OCI-LY7 (cell line): ENCODE measurements around the gene SLC16A1. TPM values are rescaled to one million over a fixed set of nuclear protein-coding genes. Genes with fewer than 3 reads are reported as not detected.

Experiments
- BruUV-seq: library from RNA; stranded (reverse); fragments of 400-500 nt; replicated peaks from 2 replicates; lab custom pipeline; 2021; lab: Mats Ljungman, UMichigan
- CTCF ChIA-PET: fragments of 300-600 bp; sonication (Branson Sonifier 250); formaldehyde crosslinking; loops from one replicate; lab custom pipeline; 2022; ENCODE audit warnings: antibody characterized with exemption; ENCODE audit not compliant: unreplicated experiment; lab: Charles Lee
- POLR2A ChIA-PET: fragments of 300-600 bp; sonication (Branson Sonifier 250); formaldehyde crosslinking; loops from one replicate; lab custom pipeline; 2022; ENCODE audit warnings: antibody characterized with exemption; lab: Charles Lee
- DNase-seq: peaks from one replicate; pipeline ENCODE4 v3.0.0-alpha.2; 2015; ENCODE audit warnings: low spot score
- H2AFZ ChIP-seq: fragments of 200-600 bp; sonication (generic), shearing (Covaris generic); 2 replicates; pipeline ENCODE4 v1.6.1; 2014; ENCODE audit warnings: mild to moderate bottlenecking, antibody characterized with exemption, low read length, moderate library complexity
- H3K27ac ChIP-seq: fragments of 200-600 bp; sonication (generic); 2 replicates; pipeline ENCODE4 v1.5.1; 2014; ENCODE audit warnings: mixed run types, low read depth, mild to moderate bottlenecking, moderate library complexity, low read length, inconsistent platforms; ENCODE audit not compliant: poor library complexity, severe bottlenecking
- H3K36me3 ChIP-seq: fragments of 200-600 bp; sonication (generic); 2 replicates; pipeline ENCODE4 v1.6.1; 2014; ENCODE audit warnings: mild to moderate bottlenecking, antibody characterized with exemption, low read length, moderate library complexity, mixed read lengths; ENCODE audit not compliant: insufficient read depth
- H3K4me1 ChIP-seq: fragments of 200-600 bp; sonication (generic); 2 replicates; pipeline ENCODE4 v1.5.1; 2014; ENCODE audit warnings: mild to moderate bottlenecking, low read length; ENCODE audit not compliant: insufficient read depth, poor library complexity, severe bottlenecking
- H3K4me2 ChIP-seq: fragments of 200-600 bp; sonication (generic); 2 replicates; pipeline ENCODE4 v1.6.1; 2014; ENCODE audit warnings: mild to moderate bottlenecking, low read length
- H3K4me3 ChIP-seq: fragments of 200-600 bp; sonication (generic); 2 replicates; pipeline ENCODE4 v1.5.1; 2014; ENCODE audit warnings: mild to moderate bottlenecking, low read depth, low read length; ENCODE audit not compliant: poor library complexity, severe bottlenecking
- H3K79me2 ChIP-seq: fragments of 200-600 bp; sonication (generic); 2 replicates; pipeline ENCODE4 v1.6.1; 2016; ENCODE audit warnings: low read depth, mild to moderate bottlenecking, low read length, moderate library complexity, mixed read lengths; ENCODE audit not compliant: insufficient read depth
- H3K9me2 ChIP-seq: fragments of 200-600 bp; sonication (generic); 2 replicates; pipeline ENCODE4 v1.6.1; 2016; ENCODE audit warnings: mild to moderate bottlenecking, low read length, mixed read lengths; ENCODE audit not compliant: insufficient read depth
- H3K9me3 ChIP-seq: fragments of 200-600 bp; sonication (generic); 2 replicates; pipeline ENCODE4 v1.6.1; 2014; ENCODE audit warnings: mild to moderate bottlenecking, mixed run types, low read length, mixed read lengths
- H4K20me1 ChIP-seq: fragments of 200-600 bp; sonication (generic); 2 replicates; pipeline ENCODE4 v1.6.1; 2014; ENCODE audit warnings: mild to moderate bottlenecking, antibody characterized with exemption, low read length, moderate library complexity, mixed read lengths; ENCODE audit not compliant: insufficient read depth
- CTCF ChIP-seq: fragments of 200-600 bp; sonication (generic); conservative IDR thresholded peaks from 2 replicates; pipeline ENCODE4 v1.5.1; 2014; ENCODE audit warnings: mild to moderate bottlenecking, antibody characterized with exemption, low read length, moderate library complexity, mixed read lengths
- EZH2phosphoT487 ChIP-seq: fragments of 200-600 bp; sonication (generic); IDR thresholded peaks from 2 replicates; pipeline ENCODE4 v1.6.1; 2018; ENCODE audit warnings: low read depth, borderline replicate concordance, mild to moderate bottlenecking, mixed run types, antibody characterized with exemption, low read length, moderate library complexity, mixed read lengths
- intact Hi-C: fragments of 100-400 bp; cut with micrococcal nuclease; formaldehyde crosslinking; loops from one replicate; pipeline ENCODE4 v1.10.0; 2022; ENCODE audit not compliant: unreplicated experiment
- total RNA-seq, 2 experiments: library from RNA; depleted of rRNA in 1 of 2; stranded (reverse); fragments of >200 nt in 1 of 2; shearing (Covaris generic) in 1 of 2; gene quantifications; 2 replicates each; pipeline ENCODE4 v1.2.3, GENCODE V29; 2014 to 2022

The SLC16A1 gene
- total RNA-seq, 2 experiments from 2014 or later, result 56.1 to 67.8 TPM

- Histone ChIP-seq H3K4me3 (peak overlapping the region; percentile 88), H3K9me2 (no peaks in the 10 kb centered on the region), H3K79me2 (peaks cover 93% of the 10 kb centered on the region), H3K4me1 (peaks cover 46% of the 10 kb centered on the region), H4K20me1 (peaks cover 31% of the 10 kb centered on the region), H2AFZ (peak overlapping the region; percentile 36; the same call in 1 of the 2 replicates), H3K36me3 (peaks cover 40% of the 10 kb centered on the region), H3K4me2 (peak overlapping the region; percentile 88), H3K27ac (peak overlapping the region; percentile 87), H3K9me3 (no peaks in the 10 kb centered on the region)
- intact Hi-C loops, result loop anchor here (10.0 kb wide), 3 partner anchors 332 to 988 kb away; partner anchors contain the start of gene CTTNBP2NL
- no peak for TF ChIP-seq EZH2phosphoT487
- TF ChIP-seq CTCF, result no peak
- peak; percentile 89 for DNase-seq
- TSS peak; percentile 52 for BruUV-seq
- CTCF ChIA-PET, result no interaction called here
- POLR2A ChIA-PET, result interaction anchor here (1.2 to 2.9 kb wide), 2 partner anchors 20 to 115 kb away, joined by 6 to 13 read pairs; partner anchors contain the start of gene LRIG2
Observed at GRCh38 chr1:112957133-112957812, 1.3 kb upstream of the SLC16A1 start.

- Histone ChIP-seq H3K9me3 (no peaks in the 10 kb centered on the region), H3K9me2 (no peaks in the 10 kb centered on the region), H3K4me3 (peak overlapping the region; percentile 88), H3K79me2 (peaks cover 94% of the 10 kb centered on the region), H2AFZ (peak overlapping the region; percentile 36; the same call in 1 of the 2 replicates), H3K27ac (peak overlapping the region; percentile 87), H3K36me3 (peaks cover 42% of the 10 kb centered on the region), H3K4me2 (peak overlapping the region; percentile 88), H4K20me1 (peaks cover 36% of the 10 kb centered on the region), H3K4me1 (peaks cover 46% of the 10 kb centered on the region)
- ChIA-PET CTCF (interaction anchor here (1.2 kb wide), 2 partner anchors 19 to 86 kb away, joined by 4 to 5 read pairs; no protein-coding TSS in a partner anchor), POLR2A (interaction anchor here (0.7 to 2.9 kb wide), 6 partner anchors 20 to 116 kb away, joined by 3 to 13 read pairs (median 4); partner anchors contain the start of gene LRIG2)
- intact Hi-C loops, result loop anchor here (10.0 kb wide), 3 partner anchors 332 to 988 kb away; partner anchors contain the start of gene CTTNBP2NL
- no peak for TF ChIP-seq EZH2phosphoT487
- 0 out of 2 replicates have a peak, but pooled peaks have one; percentile 1 for TF ChIP-seq CTCF
- DNase-seq, result peak; percentile 53
- no TSS peak for BruUV-seq
Observed at GRCh38 chr1:112956544-112957132, 642 bp upstream of the SLC16A1 start.
